ENCODE data around the gene RNFT2.

Gene RNFT2

GRCh38 chr12:116880213-116880816, 142.2 kb downstream of the RNFT2 start:
- DNase-seq: no peak

- peak; percentile 69 for DNase-seq
Observed at GRCh38 chr12:116880817-116881324, 142.8 kb downstream of the RNFT2 start.

GRCh38 chr12:116881325-116881876, 143.3 kb downstream of the RNFT2 start, which contains the start of gene HRK:
Gene HRK, minus strand, starts transcription at chr12:116881441. Its CDS starts 134 bp downstream, at chr12:116881307.
- peak; percentile 43 for DNase-seq

GRCh38 chr12:116881877-116882507, 143.9 kb downstream of the RNFT2 start:
- DNase-seq: no peak

GRCh38 chr12:116882742-116883141, 144.6 kb downstream of the RNFT2 start:
- no peak for DNase-seq

GRCh38 chr12:116884871-116885270, 146.8 kb downstream of the RNFT2 start:
- no peak for DNase-seq

- DNase-seq: no peak
Observed at GRCh38 chr12:116885491-116885890, 147.4 kb downstream of the RNFT2 start.

- DNase-seq: no peak
Observed at GRCh38 chr12:116887244-116887643, 149.1 kb downstream of the RNFT2 start.

DNA sequence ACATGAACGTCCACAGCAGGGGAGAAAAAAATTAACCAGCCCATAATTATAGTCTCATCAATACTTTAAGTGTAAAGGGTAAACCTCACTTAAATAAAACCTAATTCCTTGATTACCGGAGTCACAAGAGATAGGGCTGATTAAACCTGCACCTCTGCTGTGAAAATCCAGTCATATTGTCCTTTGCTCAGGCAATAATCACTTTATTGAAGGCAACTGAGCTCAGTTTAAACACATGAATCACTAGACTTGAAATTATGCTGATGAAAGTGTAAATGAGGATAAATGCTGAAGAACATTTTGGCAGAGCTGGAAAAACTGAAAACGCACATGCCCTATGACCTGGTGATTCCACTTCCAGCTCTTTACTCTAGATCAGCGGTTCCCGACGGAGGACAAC, 149.8 kb downstream of the RNFT2 start:
- no peak for DNase-seq

DNA sequence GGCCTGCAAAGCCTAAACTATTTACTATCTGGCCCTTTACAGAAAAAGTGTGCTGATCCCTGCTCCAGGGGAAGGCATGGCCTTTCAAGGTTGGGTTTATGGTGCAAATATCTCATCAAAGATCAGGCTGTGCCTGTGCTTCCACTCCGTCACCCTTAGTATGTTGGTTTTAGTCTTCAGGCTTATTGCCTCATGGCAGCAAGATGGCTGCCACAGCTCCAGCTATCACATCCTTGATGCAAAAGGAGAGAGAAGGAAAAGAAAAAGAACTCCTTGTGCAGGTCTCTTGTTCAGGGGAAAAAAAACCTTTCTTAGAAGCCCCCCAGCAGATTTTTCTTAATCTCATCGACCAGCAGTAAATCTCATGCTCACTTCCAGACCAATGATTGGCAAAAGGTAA, 152.2 kb downstream of the RNFT2 start:
- no peak for DNase-seq

GRCh38 chr12:116891019-116891418, 152.9 kb downstream of the RNFT2 start:
- no peak for DNase-seq

DNA sequence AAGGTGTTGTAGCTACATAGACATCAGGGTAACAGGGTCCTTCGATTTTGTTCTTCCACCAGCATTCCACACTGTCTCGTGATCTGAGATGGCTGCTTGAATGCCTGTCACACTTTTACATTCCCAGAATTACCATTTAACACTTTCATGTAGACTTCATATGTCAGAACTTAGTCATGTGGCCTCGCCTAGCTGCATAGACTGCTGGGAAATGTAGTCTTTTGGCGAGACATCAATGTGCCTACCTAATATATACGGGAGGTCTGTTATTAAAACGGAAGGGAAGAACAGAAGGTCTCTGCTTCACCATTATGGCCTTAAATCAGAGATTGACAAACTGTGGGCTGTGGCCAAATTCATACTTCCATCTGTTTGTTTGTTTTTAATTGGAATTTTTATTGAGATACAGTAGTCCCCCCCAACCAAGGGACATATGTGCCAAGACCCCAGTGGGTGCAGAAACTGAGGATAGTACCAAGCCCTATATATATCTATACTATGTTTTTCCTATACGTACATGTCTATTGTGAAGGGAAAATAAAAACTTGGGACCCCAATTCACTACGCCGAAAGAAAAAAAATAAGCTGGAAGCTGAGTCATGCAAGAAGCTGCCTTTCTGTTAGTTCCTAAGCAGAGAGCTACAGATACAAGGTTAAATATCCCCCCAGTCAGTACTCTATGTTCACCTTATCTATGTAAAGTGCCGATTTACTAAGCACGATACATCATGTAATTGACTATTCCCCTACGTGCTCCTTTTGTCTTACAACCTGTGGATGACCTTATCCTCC, 154.4 kb downstream of the RNFT2 start:
- DNase-seq: no peak

DNA sequence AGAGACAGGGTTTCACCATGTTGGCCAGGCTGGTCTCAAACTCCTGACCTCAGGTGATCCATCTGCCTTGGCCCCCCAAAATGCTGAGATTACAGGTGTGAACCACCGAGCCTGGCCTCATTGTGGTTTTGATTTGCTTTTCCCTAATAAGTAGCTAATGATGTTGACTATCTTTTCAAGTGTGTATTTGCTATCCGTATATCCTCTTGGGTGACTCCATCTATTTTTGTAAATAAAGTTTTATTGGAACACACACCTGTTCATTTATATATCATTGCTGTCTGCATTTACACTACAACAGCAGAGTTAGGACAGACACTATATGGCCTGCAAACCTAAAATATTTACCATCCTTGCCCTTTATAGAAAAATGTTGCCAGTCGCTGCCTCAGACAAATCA, 156.8 kb downstream of the RNFT2 start:
- DNase-seq: no peak

DNA sequence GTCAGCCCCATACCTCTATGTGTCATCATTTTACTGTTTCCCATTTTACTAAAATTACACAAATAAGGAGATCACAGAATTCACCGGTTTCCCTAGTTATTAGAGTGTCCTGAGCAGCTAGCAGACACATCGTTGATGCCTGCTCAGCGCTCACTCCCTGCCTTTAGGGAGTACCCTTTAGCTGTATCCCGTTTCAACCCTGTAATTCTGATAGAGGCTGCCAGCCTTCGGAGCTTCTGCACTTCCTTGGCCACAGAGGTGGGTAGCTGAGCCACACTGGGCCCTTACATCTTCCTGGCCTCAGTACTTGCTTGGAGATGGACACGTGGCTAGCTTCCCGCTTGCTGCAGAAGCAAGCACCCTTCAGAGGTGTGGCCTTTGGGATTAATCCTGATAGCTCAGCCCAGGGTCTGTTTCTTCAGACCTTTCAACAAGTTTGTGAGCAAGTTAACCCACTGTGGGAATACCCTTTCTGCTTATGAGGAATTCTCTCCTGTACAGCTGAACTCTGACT, 158.4 kb downstream of the RNFT2 start:
- DNase-seq: no peak

DNA sequence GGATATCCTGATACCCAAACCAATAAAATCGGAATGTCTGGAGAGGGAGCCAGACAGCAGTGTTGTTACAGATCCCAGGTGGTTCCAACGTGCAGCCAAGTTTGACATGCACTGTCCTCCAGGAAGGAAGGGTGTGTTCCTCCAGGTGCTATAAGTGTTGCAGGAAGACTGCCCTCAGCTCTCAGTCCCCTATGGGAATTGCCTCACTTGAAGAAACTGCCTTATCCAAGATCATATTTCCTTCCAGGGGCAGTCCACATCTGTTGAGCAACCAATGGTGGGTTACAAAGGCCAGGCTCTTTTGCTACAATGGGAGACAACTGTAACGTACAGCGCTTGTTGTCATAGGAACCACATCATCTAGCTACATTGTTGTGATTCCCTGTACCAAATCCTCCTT, 159.4 kb downstream of the RNFT2 start:
- no peak for DNase-seq

GRCh38 chr12:116898669-116899068, 160.6 kb downstream of the RNFT2 start:
- no peak for DNase-seq

GRCh38 chr12:116901612-116902011, 163.5 kb downstream of the RNFT2 start:
- no peak for DNase-seq
